ENCODE measurements around the gene OPN4.

The OPN4 gene

DNA sequence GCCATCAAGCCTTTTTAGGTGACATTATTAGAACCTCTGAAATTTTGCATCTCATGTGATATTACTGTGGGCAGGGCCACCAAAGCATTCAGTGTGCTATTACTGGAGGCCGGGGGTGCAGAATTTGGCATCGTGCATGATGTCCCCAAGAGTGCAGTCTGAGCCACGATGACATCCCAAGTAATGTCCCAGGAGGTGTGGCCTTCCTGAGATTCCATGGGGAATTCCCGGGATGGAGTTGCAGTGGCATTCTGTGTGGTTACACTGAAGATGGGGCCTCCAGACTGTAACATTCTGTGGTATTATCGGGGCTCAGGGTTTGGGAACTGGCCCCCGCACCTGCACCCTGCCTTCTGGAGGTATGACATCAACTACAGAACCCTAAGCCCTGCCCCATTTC is 23.0 kb downstream of the OPN4 start:
- Mint-ChIP-seq H3K4me1 (ENCODE audit: low read depth) (no peaks in the 10 kb centered on the region), H3K9me3 (ENCODE audit: low read depth) (no peaks in the 10 kb centered on the region), H3K4me3 (no peak overlapping the region), H3K27me3 (no peaks in the 10 kb centered on the region), H3K27ac (no peak overlapping the region), H3K36me3 (no peaks in the 10 kb centered on the region)

DNA sequence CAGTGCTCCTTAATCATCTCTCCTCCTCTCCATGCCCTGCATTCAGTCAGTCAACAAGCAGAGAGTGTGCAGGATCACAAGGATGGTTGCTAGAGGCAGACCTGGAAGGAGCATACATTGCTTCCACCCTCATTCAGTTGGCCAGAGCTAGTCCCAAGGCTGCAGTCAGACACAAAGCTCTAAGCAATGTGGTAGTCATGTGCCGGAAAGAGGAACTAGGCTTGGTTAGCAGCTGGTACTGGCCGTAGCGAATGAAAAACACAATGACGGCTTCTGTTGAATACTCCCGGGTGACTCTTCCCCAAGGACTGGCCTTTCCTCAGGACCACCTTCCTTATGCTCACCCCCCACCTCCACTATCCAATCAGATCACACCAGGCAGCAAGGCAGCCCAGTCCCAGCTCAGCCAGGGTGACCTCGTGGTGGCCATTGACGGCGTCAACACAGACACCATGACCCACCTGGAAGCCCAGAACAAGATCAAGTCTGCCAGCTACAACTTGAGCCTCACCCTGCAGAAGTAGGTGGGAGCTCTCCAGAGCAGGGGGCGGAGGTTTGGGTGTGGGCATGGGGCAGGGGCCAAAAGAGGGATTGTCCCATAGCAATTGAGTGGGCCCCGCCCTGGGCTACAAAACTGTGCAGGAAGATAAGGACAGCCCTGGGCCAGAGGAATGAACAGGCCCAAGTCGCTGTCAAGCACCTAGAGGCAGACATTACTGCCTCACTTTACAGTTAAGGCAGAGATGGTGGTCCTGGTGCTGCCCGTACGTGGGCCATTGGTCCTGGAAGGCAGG is 24.8 kb downstream of the OPN4 start:
- Mint-ChIP-seq H3K9me3 (ENCODE audit: low read depth) (no peaks in the 10 kb centered on the region), H3K4me3 (no peak overlapping the region)

DNA sequence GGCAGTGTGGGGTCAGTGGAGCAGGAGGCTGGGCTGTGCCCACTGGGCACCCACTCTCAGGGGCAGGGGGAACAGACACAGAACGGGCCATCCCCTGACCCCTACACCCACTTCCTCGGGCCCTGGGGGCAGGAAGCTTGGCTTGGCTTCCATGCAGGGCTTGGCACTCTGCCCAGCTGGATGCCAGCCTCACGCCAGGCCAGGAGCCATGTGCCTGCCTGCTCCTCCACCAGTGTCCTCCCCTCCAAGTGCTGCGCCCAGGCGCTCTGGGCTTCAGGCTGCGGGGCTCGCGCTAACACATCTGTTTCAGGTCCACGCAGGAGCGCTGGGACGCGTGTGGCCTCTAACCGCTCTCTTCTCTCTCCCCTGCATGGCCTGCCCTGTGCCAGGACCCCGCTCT is 26.7 kb downstream of the OPN4 start:
- no peaks in the 10 kb centered on the region for H3K4me1 Mint-ChIP-seq (ENCODE audit: low read depth)
- no peaks in the 10 kb centered on the region for H3K36me3 Mint-ChIP-seq
- no peaks in the 10 kb centered on the region for H3K9me3 Mint-ChIP-seq (ENCODE audit: low read depth)
- H3K27me3 Mint-ChIP-seq: no peaks in the 10 kb centered on the region
- no peak overlapping the region for H3K27ac Mint-ChIP-seq
- H3K4me3 Mint-ChIP-seq: no peak overlapping the region

More for the DNA sequence above, 24.8 kb downstream of the OPN4 start:
- H3K27ac Mint-ChIP-seq: no peak overlapping the region
- H3K27me3 Mint-ChIP-seq: no peaks in the 10 kb centered on the region
- no peaks in the 10 kb centered on the region for H3K36me3 Mint-ChIP-seq
- no peaks in the 10 kb centered on the region for H3K4me1 Mint-ChIP-seq (ENCODE audit: low read depth)

DNA sequence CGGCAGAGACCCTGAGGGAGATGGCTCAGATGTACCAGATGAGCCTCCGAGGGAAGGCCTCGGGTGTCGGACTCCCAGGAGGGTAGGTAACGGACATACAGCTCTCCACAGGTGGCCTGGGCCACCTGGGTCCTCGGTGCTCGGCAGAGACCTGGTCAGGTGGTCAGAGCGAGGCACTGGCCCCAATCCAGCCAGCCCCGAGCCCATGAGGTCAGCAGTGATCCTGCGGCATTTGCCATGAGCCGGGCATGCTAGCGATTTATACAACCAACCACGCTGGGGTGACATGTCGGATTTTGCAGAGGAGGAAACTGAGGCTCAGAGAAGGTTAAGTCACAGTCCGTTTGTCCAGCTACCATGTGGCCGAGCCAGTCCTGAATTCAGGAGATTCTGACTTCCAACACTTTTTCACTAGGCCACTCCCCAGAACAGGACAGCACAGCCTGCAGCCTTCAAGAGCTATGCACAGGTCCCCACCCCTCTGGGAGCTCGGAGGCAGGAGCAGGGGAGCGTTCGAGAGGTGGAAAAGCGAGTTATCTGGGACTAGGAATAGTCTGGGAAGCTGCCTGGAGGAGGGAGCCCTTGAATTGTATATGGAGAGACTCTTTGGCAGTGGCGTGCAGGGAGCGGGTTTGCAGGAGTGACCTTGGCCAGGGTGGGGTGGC is 27.5 kb downstream of the OPN4 start:
- Mint-ChIP-seq H3K4me1 (ENCODE audit: low read depth) (no peaks in the 10 kb centered on the region), H3K9me3 (ENCODE audit: low read depth) (no peaks in the 10 kb centered on the region), H3K36me3 (no peaks in the 10 kb centered on the region), H3K4me3 (no peak overlapping the region), H3K27me3 (no peaks in the 10 kb centered on the region), H3K27ac (no peak overlapping the region)

DNA sequence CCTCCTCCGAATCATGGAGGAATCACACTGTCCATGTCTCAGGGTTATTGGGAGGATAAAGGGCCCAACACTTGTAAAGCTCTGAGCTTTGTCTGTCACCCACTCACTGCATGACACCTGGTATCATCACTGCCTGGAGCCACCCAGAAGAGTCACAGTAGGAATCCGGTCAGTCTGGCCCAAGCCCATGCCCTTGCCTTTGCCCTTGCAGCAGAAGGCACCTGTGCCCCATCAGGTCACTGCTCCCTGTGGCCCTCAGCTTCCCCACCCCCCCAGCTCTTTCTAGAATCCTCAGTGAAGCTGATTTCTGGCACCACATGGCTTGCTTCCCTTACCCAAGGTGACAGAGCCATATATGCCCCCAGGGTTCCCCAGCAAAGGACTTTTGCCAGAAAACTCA is 28.3 kb downstream of the OPN4 start:
- H3K36me3 Mint-ChIP-seq: no peaks in the 10 kb centered on the region
- no peak overlapping the region for H3K4me3 Mint-ChIP-seq
- no peaks in the 10 kb centered on the region for H3K4me1 Mint-ChIP-seq (ENCODE audit: low read depth)
- no peaks in the 10 kb centered on the region for H3K27me3 Mint-ChIP-seq
- no peaks in the 10 kb centered on the region for H3K9me3 Mint-ChIP-seq (ENCODE audit: low read depth)
- H3K27ac Mint-ChIP-seq: no peak overlapping the region

DNA sequence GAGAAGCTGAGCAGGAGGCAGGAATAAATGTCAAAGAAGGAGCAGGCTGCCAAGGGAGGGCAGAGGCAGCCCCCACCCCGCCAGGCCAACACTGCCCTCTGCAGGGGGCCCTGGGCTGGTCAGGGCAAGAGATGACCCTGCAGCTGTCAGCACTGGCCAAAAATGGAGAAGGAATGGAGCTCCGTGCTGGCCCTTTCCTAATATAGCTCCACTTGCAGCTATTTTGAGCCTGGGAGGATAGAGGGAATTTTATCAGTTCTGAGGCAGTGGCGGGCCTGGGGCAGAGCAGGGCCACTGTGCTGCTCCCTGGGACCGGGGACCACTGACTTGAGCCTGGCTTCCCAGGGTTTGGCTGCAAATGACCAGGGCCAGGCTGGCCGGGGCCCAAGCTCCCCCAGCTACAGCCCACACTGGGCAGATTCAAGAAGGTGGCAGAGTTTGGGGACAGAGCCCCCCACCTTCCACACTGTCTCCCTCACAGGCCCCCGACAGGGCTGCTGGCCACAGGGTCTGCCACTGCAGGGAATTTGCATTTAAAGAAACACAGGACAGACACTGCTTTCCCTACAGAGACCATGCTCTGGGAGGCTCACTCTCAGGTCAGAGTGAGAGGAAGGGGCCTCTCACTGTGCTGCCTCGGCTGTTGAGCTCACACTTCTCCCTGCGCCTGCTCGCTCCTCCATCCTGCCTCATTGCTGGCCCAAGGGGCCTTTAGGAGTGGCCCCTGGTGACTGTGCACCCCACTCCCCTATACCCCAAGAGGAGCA is 30.2 kb downstream of the OPN4 start:
- Mint-ChIP-seq H3K27ac (no peak overlapping the region), H3K27me3 (no peaks in the 10 kb centered on the region), H3K4me1 (ENCODE audit: low read depth) (peaks cover 2% of the 10 kb centered on the region), H3K36me3 (no peaks in the 10 kb centered on the region), H3K4me3 (no peak overlapping the region), H3K9me3 (ENCODE audit: low read depth) (no peaks in the 10 kb centered on the region)

DNA sequence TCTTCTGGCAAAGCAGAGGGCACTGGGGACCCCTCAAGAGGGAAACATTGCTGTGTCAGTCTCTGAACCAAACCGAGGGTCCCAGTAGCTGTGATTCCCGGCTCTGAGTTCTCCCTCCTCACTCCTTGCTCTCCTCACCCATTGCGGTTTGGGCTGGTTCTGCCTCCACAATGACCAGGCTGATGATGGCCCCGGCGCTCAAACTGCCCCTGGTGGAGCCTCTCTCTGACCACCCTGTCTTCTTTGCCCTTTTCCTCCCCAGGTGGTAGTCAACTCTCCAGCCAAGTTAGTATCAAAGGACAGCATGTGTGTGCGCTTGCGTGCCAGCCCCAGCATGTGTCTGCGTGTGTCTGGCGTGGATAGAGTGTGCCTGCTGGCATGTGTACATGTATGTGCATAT is 31.1 kb downstream of the OPN4 start:
- H3K4me1 Mint-ChIP-seq (ENCODE audit: low read depth): peaks cover 2% of the 10 kb centered on the region
- H3K36me3 Mint-ChIP-seq: no peaks in the 10 kb centered on the region
- H3K4me3 Mint-ChIP-seq: no peak overlapping the region
- no peaks in the 10 kb centered on the region for H3K9me3 Mint-ChIP-seq (ENCODE audit: low read depth)
- H3K27me3 Mint-ChIP-seq: no peaks in the 10 kb centered on the region
- no peak overlapping the region for H3K27ac Mint-ChIP-seq

DNA sequence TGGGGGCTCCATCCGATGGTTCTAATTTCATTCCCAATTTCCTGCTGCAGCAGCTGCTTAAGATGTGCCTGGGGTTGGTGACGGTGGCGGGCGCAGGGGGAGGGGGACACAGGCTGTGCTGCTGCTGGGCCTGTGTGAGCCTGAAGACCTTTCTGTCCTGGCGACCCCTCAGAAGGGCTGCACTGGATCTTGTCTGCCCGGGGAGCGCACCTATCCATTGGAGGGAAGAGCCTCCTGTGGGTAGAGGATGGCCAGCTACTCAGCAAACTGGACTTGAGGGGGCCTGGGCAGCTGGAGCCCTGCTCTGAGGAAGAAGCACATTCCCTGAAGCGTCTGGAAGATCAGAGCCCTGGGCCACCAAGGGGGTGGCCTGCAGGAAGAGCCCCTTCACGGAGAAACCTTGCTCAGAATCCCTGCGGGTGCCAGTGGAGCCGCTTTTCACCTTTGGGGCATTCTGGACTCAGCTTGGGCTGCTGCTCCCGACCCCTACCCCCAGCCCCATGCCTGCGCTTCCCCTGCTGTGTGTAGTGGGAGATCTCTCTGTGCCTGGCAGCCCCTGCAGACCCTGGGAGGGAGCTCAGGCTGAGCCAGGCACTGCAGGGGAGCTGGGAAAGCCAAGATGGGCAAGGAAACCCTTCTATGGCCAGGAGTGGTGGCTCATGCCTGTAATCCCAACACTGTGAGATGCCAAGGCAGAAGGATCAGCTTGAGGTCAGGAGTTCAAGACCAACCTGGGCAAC is 31.7 kb downstream of the OPN4 start:
- peaks cover 2% of the 10 kb centered on the region for H3K4me1 Mint-ChIP-seq (ENCODE audit: low read depth)
- no peak overlapping the region for H3K27ac Mint-ChIP-seq
- no peak overlapping the region for H3K4me3 Mint-ChIP-seq
- H3K36me3 Mint-ChIP-seq: no peaks in the 10 kb centered on the region
- no peaks in the 10 kb centered on the region for H3K9me3 Mint-ChIP-seq (ENCODE audit: low read depth)
- H3K27me3 Mint-ChIP-seq: no peaks in the 10 kb centered on the region

DNA sequence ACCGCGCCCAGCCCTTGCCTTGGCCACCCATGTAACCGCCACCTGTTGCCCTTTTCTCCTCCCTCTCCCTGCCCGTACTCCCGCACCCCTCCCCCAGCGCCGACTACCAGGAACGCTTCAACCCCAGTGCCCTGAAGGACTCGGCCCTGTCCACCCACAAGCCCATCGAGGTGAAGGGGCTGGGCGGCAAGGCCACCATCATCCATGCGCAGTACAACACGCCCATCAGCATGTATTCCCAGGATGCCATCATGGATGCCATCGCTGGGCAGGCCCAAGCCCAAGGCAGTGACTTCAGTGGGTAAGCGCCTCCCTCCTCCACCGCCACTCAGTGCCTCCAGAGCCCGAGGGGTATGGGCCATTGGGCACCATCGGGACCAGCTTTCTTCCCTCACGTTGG is 32.6 kb downstream of the OPN4 start:
- Mint-ChIP-seq H3K27me3 (no peaks in the 10 kb centered on the region), H3K27ac (no peak overlapping the region), H3K4me1 (ENCODE audit: low read depth) (peaks cover 2% of the 10 kb centered on the region), H3K4me3 (no peak overlapping the region), H3K9me3 (ENCODE audit: low read depth) (no peaks in the 10 kb centered on the region), H3K36me3 (no peaks in the 10 kb centered on the region)

DNA sequence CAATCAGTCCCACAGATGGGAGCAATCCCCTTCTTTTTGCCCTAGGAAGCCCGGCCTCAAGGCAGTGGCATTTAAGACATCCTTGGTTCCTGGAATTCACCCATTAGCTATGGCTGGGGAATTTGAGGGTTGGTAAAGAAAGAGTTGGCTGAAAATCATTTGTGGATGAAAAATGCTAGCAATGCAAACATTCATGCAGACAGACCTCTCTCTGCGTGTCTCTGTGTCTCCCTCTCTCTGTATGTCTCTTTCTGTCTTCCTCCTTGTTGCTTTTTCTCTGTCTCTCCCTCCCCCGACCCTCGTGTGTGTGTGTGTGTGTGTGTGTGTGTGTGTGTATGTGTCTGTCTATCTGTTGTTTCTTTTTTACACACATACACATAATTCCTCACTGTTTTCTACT is 33.4 kb downstream of the OPN4 start:
- no peak overlapping the region for H3K27ac Mint-ChIP-seq

DNA sequence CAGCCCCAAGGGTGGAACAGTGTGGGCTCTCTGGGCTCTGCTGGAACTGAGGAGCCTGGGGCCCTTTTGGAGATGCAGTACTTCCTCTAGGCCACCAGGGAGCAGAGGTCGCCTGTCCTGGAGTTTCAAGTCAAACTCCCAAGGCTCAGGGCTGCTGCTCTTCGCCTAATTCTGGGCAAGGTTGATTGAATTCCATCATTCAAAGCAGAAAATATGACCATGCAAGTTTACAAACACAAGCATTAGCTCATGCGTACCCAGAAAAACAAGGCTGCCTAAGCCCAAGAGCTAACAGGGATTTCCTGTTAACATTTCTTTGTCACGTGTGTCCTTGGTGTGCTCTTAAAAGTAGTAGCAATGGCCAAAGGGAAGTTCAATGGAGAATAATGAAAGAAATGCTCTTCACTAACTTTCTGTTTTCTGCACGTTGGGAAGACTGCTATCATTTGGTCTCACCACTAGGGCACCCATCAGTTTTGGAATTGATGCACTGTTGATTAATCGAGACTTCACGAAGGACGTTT is 34.1 kb downstream of the OPN4 start:
- Mint-ChIP-seq H3K4me3 (no peak overlapping the region), H3K9me3 (ENCODE audit: low read depth) (no peaks in the 10 kb centered on the region), H3K27me3 (no peaks in the 10 kb centered on the region), H3K36me3 (no peaks in the 10 kb centered on the region), H3K27ac (no peak overlapping the region), H3K4me1 (ENCODE audit: low read depth) (peaks cover 2% of the 10 kb centered on the region)

More for the DNA sequence above, 33.4 kb downstream of the OPN4 start:
- H3K27me3 Mint-ChIP-seq: no peaks in the 10 kb centered on the region
- no peaks in the 10 kb centered on the region for H3K9me3 Mint-ChIP-seq (ENCODE audit: low read depth)
- H3K4me1 Mint-ChIP-seq (ENCODE audit: low read depth): peaks cover 2% of the 10 kb centered on the region
- no peak overlapping the region for H3K4me3 Mint-ChIP-seq
- no peaks in the 10 kb centered on the region for H3K36me3 Mint-ChIP-seq

DNA sequence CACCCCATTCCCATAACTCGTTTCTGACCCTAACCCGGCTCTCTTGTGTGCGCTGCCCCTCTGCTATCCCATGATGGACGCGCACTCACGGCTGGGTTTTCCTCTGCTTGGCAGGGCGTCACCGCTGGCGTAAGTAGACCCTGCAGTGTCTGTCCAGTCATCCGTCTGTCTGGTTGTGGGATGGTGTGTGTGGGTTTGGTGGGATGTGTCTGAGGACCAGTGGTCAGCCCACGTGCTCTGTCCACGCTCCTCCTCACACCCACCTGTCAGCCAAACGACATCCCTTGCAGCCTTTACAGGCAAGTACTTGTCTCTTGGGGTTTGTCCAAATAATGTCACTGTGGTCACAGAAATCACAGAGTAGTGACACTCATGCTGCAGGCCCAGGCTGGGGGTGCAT is 34.8 kb downstream of the OPN4 start:
- no peak overlapping the region for H3K27ac Mint-ChIP-seq

DNA sequence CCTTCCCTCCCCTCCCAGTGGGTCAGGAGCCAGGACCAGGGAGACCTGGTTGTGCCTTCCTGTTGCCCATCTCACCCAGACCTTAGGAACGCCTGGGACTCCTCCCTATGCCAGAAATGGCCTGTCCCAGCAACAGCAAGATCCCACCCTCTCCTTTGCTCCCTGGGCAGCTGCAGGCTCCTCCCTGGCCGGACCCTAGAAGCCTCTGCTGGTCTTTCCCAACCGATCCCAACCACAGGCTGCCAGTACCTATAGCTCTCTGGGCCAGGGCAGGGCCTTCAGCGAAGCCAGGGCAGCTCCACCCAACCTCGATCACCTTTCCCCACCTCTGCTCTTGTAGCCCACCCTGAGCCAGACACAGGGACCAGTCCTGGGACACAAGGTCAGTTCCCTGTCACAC is 35.9 kb downstream of the OPN4 start:
- Mint-ChIP-seq H3K27me3 (no peaks in the 10 kb centered on the region), H3K9me3 (ENCODE audit: low read depth) (no peaks in the 10 kb centered on the region), H3K27ac (no peak overlapping the region), H3K4me3 (no peak overlapping the region), H3K4me1 (ENCODE audit: low read depth) (peaks cover 2% of the 10 kb centered on the region), H3K36me3 (no peaks in the 10 kb centered on the region)

More for the DNA sequence above, 34.8 kb downstream of the OPN4 start:
- Mint-ChIP-seq H3K27me3 (no peaks in the 10 kb centered on the region), H3K4me1 (ENCODE audit: low read depth) (peaks cover 2% of the 10 kb centered on the region), H3K36me3 (no peaks in the 10 kb centered on the region), H3K4me3 (no peak overlapping the region), H3K9me3 (ENCODE audit: low read depth) (no peaks in the 10 kb centered on the region)

DNA sequence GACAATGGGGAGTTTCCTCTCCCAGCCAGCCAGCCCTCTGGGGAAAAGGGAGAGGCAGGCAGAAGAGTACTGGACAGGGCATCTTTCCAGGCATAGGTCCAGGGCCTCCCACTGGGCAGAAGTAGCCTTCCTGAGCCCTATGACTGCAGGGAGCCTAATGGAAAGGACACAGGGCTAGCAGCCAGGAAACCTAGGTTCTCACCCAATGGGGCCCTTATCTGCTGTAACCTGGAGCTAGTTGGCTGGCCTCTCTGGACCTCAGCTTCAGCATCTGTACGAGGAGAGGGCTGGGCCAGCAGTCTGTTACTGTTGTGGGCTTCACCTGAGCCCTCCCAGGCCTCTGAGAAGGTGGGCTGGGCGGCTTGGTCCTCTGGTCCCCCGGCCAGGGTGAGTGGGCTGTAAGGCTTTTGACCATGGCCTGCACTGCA is 36.3 kb downstream of the OPN4 start:
- H3K9me3 Mint-ChIP-seq (ENCODE audit: low read depth): no peaks in the 10 kb centered on the region
- no peak overlapping the region for H3K4me3 Mint-ChIP-seq
- peaks cover 2% of the 10 kb centered on the region for H3K4me1 Mint-ChIP-seq (ENCODE audit: low read depth)
- no peaks in the 10 kb centered on the region for H3K36me3 Mint-ChIP-seq
- H3K27me3 Mint-ChIP-seq: no peaks in the 10 kb centered on the region
- H3K27ac Mint-ChIP-seq: no peak overlapping the region

Measured in activated naive CD8-positive, alpha-beta T cell (primary cell).